ENCODE measurements around the gene ENTHD1.

DNA sequence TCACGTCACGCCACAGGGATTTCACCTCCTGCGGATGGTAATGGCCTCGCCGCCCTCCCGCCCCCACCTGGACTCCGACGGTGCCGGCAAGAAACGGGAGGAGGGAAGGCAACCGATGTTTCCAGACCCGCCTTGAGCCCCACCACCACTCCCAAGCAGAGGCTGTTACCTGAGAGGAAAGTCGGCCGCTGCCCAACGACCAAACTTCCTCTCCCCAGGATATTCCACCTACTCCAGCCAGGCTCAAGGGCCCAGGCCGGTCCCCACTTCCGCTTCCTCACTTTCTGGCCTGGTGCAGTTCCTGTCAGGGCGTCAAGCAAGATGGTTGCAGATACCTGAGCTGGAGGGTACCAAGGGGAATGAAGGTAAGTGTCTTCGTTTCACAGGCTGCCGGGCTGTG, at the start of gene ENTHD1:
- no peak for TF ChIP-seq POLR2AphosphoS5 (IDR thresholded peaks at IDR 0.05; ENCODE audit: borderline replicate concordance, low read depth, low read length)
- no peak for TF ChIP-seq EZH2 (IDR thresholded peaks at IDR 0.05)
- TF ChIP-seq FOXP2 (optimal IDR thresholded peaks at IDR 0.05; ENCODE audit: control extremely low read depth, extremely low read length, insufficient read depth), result no peak
